ENCODE results near the gene GRIP1.
"Not testable (repeated sequence)": the region's sequence is repeated elsewhere in the genome, so short reads cannot be mapped to it uniquely, and the experiment has no call there.

GRIP1 gene

DNA sequence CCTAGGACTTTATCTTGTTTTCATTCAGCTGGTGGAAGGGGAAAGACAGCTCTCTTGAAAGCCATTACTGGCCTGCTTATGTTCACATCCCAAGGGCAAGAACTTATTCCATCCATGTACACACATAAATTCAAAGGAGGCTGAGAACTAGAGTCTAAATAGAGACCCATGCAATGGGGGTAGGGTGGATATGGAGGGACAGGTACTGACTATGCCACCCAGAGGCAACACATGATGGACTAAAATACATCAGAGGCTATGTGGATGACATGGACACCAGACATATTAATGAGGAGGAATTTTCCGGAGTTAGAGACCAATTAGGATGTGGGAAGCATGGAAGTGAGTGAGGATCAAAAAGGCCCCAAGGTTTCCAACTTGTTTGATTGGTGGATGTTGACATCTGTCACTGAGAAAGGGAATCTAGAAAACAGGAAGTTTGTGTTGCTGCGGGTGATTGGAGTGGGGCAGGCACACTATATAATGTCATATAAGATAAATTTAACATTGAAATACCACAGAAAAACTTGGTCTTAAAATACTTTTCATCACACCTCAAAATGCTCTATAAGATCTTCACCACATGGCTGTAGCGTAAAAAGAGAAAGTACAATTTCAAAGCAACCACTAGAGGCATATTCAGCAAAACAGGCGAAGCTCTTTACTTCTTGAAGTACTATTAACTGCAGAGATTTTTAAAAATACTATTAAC lies 130.4 kb downstream of the GRIP1 start:
- FAIRE-seq (no peak), DNase-seq (ENCODE audit: extremely low spot score, insufficient read length, low read depth) (no peak)

DNA sequence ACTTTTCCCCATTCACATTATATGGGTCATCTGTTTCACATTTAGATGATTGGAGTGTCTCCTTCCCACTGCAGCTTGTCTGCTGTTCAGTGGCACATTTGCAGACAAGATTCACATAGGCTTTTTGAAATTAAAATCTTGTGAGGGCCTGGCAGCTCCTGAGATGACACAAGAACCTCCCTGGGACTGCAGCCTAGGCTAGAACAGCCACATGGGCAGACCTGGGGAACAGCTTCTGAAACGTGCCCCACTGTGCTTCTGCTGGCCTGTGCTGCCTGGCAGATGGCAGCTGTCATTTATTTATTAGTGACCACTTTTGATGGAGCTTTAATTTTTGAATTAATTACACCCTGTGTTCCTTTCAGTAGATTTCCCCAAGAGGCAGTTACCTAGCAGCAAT lies 137.4 kb downstream of the GRIP1 start:
- DNase-seq (ENCODE audit: extremely low spot score, insufficient read length, low read depth): no peak
- no peak for FAIRE-seq

DNA sequence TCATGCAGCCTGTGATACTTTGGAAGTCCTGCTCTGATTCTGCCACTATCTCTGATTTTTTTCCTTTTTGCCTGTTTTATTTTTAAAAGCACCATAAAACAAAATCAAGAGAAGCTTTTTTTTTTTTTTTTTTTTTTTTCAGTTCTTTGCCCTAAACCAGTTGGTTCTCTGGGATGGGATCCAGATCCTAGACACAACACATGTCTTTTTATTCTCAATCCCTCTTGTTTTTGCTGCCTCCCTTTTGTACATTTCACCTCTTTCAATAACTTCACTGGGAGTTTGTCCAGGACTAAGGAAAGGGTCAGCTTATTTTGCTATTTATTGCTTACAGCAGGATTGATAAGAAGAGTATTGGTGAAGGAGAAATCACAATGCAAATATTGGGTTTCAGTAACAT lies 139.4 kb downstream of the GRIP1 start:
- DNase-seq (ENCODE audit: extremely low spot score, insufficient read length, low read depth) (no peak), FAIRE-seq (no peak)

- DNase-seq (ENCODE audit: extremely low spot score, insufficient read length, low read depth): no peak
- no peak for FAIRE-seq
Measured at GRCh38 chr12:66538970-66539369, 139.9 kb downstream of the GRIP1 start.

DNA sequence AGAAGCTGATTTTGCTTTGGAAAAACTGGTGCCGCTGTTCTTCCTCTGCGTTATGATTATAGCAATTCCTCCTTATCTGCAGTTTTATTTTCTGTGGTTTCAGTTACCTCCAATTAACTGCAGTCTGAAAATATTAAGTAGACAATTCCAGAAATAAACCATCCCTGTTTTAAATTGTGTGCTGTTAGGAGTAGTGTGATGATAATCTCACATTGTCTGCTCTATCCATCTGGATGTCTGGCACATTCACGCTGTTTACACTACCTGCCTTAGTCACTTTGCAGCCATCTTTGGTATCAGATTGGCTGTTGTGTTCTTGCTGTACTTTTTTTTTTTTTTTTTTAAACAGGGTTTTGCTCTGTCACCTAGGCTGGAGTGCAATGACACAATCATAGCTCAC lies 141.0 kb downstream of the GRIP1 start:
- DNase-seq (ENCODE audit: extremely low spot score, insufficient read length, low read depth): no peak
- FAIRE-seq: no peak

- FAIRE-seq (no peak), DNase-seq (ENCODE audit: extremely low spot score, insufficient read length, low read depth) (no peak)
Measured at GRCh38 chr12:66533767-66534166, 145.1 kb downstream of the GRIP1 start.

DNA sequence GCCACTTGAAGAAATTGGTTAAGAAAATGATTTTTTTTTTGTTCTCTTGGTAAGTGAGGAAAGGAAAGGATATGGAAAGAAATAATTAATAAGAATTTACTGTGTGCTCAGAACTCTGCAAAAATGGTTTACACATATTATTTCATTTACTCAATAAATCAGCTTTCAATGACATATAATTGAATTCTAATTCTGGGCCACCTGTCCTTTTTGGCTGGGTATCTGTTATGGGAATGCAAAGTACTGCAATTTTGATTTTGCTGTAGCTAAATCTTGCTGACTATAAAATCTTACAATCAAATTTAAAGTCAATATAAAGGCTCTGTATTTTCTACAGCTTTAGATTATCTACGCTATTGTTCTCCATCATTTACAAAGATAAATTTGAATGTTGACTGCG lies 147.1 kb downstream of the GRIP1 start:
- no peak for DNase-seq (ENCODE audit: extremely low spot score, insufficient read length, low read depth)
- no peak for FAIRE-seq

DNA sequence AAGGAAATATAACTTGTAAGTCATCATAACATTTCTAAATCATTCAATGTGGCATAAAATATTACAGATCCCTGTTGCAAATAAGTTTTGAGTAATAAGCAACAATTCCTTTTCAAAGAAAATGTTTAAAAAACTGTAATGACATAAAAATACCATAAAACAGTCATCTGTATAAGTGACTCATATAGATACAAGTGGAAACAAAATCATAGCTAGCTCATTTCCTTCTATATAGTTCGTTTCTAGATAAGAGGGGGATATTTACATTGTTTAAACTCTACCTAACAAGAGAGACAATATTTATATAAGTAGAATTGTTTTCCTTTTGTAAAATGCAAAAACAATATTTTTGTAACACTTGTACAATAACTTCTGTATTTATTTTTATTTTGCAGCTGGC lies 148.9 kb downstream of the GRIP1 start:
- FAIRE-seq (no peak), DNase-seq (ENCODE audit: extremely low spot score, insufficient read length, low read depth) (no peak)

- no peak for FAIRE-seq
- DNase-seq (ENCODE audit: extremely low spot score, insufficient read length, low read depth): no peak
Measured at GRCh38 chr12:66516561-66516960, 162.3 kb downstream of the GRIP1 start.

- no peak for FAIRE-seq
Measured at GRCh38 chr12:66516133-66516532, 162.7 kb downstream of the GRIP1 start.

GRCh38 chr12:66514581-66514980 lies 164.3 kb downstream of the GRIP1 start:
- DNase-seq (ENCODE audit: extremely low spot score, insufficient read length, low read depth) (no peak), FAIRE-seq (no peak)

More at GRCh38 chr12:66516133-66516532, 162.7 kb downstream of the GRIP1 start:
- DNase-seq (ENCODE audit: extremely low spot score, insufficient read length, low read depth): no peak

DNA sequence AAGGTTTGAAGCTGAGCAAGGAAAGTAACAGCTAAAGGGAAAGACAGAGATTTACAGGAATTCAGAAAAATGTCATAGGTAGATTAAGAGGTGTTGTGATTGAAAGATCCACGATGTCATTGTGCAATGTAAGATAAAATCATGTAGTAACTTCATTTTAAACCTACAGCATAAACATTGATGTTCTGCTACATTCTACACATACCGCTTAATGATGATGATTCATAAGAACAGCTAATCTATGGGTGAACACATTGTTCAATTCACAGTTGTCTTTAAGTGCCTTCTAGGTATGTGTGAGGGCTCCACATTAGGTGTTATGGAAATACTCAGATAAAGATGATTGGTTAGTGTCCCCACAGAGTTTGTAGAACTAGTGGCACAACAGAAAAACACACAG lies 170.9 kb downstream of the GRIP1 start:
- DNase-seq (ENCODE audit: extremely low spot score, insufficient read length, low read depth) (no peak), FAIRE-seq (no peak)

DNA sequence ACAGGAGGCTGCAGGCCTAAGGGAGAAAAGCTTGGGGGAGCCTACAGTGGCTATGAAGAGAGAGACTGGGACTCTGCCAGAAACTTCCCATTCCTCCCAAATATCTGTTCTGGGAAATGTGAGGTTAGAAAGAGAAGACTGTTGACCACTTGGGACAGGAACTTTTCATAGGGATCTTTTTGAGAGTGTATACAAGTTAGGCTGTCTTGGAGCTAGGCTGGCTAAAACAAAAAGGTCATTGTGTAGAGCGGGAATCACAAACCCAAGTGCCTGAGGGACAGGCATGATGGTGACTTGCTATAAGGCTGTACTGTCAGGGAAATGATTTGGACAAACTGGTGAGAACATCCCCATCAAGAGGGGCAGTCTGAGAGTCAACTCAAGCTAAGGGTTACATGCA lies 175.1 kb downstream of the GRIP1 start:
- DNase-seq (ENCODE audit: extremely low spot score, insufficient read length, low read depth): no peak
- FAIRE-seq: no peak

DNA sequence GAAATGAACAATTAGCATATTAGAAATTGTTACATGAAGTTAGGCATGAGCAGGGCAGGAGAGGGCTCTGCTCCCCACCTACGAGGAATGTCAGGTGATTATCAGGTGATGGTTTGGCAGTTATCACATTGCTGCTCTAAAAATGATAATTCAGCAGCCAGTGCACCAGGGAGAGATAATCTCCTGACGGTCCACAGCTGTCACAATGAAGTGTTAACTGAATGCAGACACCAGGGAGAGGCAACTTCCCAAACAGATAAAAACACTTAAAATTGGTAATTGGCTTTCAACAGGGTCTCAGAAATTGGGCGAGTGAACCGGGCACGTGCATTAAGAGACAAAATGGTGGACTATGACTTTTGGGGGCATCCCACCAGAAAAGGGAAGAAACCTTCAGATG lies 176.0 kb downstream of the GRIP1 start:
- DNase-seq (ENCODE audit: extremely low spot score, insufficient read length, low read depth): no peak
- no peak for FAIRE-seq

DNA sequence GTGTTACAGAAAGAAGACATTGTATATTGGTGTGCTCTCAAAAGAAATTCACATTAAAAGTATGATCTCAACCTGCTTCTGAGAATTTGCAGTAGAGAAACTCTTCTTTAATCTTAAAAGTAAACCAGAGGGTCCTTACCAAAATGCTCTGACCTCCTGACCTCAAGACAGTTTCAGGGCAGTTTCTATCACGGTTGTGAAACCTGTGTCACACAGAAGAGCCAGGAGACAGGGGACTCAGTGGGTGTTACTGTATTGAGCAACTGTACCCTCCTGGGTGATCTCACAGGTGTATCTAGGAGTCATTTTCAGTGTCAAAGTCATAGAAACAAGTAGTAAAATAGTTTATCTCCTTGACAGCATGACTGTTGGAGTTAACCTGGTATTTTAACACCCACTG lies 178.0 kb downstream of the GRIP1 start:
- FAIRE-seq: peak; percentile 38
- DNase-seq (ENCODE audit: extremely low spot score, insufficient read length, low read depth): no peak

DNA sequence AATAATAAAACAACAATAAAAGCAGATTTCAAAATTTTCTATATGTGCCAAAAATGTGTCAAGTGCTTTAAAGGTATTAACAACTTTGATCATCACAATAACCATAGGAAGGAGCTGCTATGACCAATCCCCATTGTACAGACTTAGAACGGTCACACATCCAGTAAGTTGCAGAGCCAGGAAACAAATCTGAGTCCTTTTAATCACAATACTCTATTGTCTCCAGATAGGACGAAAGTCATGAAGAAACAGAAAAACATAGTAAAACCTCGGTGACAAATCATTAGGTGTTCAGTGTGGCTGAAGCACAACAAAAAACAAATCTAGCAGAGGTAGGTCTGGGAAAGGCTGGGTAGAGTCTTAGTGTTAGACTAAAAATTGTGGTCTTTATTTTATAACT lies 178.8 kb downstream of the GRIP1 start:
- FAIRE-seq (no peak), DNase-seq (ENCODE audit: extremely low spot score, insufficient read length, low read depth) (no peak)

GRCh38 chr12:66499000-66499399 lies 179.9 kb downstream of the GRIP1 start:
- DNase-seq (ENCODE audit: extremely low spot score, insufficient read length, low read depth) (no peak), FAIRE-seq (no peak)

GRCh38 chr12:66498059-66498458 lies 180.8 kb downstream of the GRIP1 start:
- not testable (repeated sequence) for DNase-seq (ENCODE audit: extremely low spot score, insufficient read length, low read depth); FAIRE-seq

- FAIRE-seq: no peak
- no peak for DNase-seq (ENCODE audit: extremely low spot score, insufficient read length, low read depth)
Measured at GRCh38 chr12:66497008-66497897, 181.6 kb downstream of the GRIP1 start.

DNA sequence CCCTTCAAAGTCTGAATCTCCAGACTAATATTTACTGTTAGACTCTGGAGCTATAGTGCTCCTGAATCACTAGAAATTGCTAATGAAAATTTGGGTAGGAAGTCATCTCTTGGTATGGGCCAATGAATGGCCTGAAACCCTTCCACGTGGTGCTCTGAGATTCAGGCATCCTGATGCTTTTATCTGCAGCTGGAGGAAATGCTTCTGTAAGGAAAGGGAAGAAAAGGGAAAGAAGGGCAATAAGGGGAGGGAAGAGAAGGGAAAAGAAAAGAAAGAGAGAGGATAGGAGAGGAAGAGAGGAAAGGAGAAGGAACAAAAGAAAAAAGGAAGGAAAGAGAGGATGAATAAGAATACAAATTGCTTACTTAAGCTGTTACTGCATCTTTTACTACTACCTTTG lies 182.3 kb downstream of the GRIP1 start:
- no peak for FAIRE-seq

GRCh38 chr12:66495709-66496108 lies 183.2 kb downstream of the GRIP1 start:
- DNase-seq (ENCODE audit: extremely low spot score, insufficient read length, low read depth): no peak

More for the DNA sequence above, 182.3 kb downstream of the GRIP1 start:
- no peak for DNase-seq (ENCODE audit: extremely low spot score, insufficient read length, low read depth)

More at GRCh38 chr12:66495709-66496108, 183.2 kb downstream of the GRIP1 start:
- no peak for FAIRE-seq

Data from GM18507 (cell line).